Breast epithelium (tissue), 3 donors: ENCODE data around the gene PPT2.

ENCODE experiments used
- POLR2A ChIP-seq: fragments of 450-650 bp; IDR thresholded peaks from one replicate; pipeline ENCODE4 v1.6.1; 2016; ENCODE audit warnings: antibody characterized with exemption, mild to moderate bottlenecking, moderate library complexity
- TF ChIP-seq, protein P1 (sequence below), 3 donors: fragments of 450-650 bp; IDR thresholded peaks; one replicate each; pipeline ENCODE4 v1.5.1; 2016 to 2017; ENCODE audit warnings: antibody characterized with exemption in 3 of 3, mild to moderate bottlenecking in 3 of 3, moderate library complexity in 3 of 3

DNA sequence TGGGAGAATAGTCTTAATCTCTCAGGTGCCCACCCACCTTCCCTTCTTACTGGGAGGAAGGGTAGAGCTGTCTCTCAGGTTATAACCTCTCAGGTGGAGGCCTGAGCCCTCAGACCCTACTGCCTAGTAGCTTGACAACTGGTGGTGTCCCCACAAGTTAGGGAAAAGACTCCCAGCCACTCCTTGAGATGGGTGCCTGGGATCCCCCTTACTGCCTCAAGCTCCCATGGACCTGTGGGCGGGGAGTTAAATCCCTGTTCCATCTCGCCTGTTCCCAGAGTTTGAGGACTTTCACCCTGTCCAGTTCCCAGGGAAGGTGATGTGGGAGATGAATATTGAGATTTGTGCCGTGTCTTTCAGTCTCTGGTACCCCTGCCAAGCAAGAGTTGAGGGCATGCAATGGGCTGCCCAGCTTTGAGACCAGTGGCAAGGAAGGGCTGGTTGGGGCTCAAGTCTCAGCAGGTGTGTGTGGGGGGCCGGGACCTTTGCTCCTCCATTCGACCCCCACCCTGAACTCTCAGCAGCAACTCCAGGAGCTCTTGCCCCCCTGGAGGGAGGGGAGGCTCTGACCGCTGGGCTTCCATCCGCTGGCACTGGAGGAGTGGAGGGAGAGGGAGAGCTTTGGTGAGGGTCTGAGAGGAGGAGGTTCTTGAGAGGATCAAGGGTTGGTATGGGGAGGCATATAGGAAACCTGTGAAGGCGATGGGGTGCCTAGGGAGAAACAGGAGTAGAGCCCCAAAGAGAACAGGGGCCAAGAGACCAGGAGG, 37.2 kb downstream of the PPT2 start:
- TF ChIP-seq, protein P1, sequence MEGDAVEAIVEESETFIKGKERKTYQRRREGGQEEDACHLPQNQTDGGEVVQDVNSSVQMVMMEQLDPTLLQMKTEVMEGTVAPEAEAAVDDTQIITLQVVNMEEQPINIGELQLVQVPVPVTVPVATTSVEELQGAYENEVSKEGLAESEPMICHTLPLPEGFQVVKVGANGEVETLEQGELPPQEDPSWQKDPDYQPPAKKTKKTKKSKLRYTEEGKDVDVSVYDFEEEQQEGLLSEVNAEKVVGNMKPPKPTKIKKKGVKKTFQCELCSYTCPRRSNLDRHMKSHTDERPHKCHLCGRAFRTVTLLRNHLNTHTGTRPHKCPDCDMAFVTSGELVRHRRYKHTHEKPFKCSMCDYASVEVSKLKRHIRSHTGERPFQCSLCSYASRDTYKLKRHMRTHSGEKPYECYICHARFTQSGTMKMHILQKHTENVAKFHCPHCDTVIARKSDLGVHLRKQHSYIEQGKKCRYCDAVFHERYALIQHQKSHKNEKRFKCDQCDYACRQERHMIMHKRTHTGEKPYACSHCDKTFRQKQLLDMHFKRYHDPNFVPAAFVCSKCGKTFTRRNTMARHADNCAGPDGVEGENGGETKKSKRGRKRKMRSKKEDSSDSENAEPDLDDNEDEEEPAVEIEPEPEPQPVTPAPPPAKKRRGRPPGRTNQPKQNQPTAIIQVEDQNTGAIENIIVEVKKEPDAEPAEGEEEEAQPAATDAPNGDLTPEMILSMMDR (IDR thresholded peaks at IDR 0.05) = no peak
- TF ChIP-seq POLR2A = no peak
